HG02938 (cell line): ENCODE data around the gene ADIPOR2.
"Not testable (repeated sequence)": the region's sequence is repeated elsewhere in the genome, so short reads cannot be mapped to it uniquely, and the experiment has no call there.

Source experiments
- ATAC-seq: cut with Tn5 transposase; IDR thresholded peaks from one replicate; pipeline ENCODE4 v1.9.1; 2021; ENCODE audit warnings: mild to moderate bottlenecking, moderate library complexity; ENCODE audit not compliant: unreplicated experiment

ADIPOR2 gene

DNA sequence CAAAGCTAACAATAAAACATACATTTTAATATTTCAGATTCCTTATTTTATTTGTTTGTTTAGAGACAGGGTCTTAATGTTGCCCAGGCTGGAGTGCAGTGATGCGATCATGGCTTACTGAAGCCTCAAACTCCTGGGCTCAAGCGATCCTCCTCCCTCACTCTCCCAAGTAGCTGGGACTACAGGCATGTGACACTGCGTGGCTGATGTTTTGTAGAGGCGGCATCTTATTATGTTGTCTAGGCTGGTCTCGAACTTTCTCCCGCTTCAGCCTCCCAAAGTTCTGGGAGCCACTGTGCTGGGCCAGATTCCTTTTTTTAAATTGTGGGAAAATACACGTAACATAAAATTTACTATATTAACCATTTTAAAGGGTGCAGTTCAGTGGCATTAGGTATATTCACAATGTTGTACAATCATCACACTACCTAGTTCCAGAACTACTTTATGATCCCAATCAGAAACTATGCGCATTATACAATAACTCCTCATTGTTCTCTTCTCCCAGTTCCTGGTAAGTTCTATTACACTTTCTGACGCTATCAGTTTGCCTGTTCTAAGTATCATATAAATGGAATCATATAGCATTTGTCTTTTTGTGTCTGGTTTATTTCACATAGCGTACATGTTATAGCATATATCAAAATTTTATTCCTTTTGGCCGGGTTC lies 40.3 kb downstream of the ADIPOR2 start:
- no peak for ATAC-seq

- not testable (repeated sequence) for ATAC-seq
Measured at GRCh38 chr12:1731688-1732078, 40.8 kb downstream of the ADIPOR2 start.

GRCh38 chr12:1732914-1733313 lies 42.0 kb downstream of the ADIPOR2 start:
- ATAC-seq: no peak

DNA sequence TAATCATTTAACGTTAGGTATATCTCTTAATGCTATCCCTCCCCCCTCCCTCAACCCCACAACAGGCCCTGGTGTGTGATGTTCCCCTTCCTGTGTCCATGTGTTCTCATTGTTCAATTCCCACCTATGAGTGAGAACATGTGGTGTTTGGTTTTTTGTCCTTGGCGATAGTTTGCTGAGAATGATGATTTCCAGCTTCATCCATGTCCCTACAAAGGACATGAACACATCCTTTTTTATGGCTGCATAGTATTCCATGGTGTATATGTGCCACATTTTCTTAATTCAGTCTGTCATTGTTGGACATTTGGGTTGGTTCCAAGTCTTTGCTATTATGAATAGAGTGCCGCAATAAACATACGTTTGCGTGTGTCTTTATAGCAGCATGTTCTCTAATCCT lies 42.8 kb downstream of the ADIPOR2 start:
- ATAC-seq: not testable (repeated sequence)

- no peak for ATAC-seq
Measured at GRCh38 chr12:1737652-1738286, 46.9 kb downstream of the ADIPOR2 start.

- ATAC-seq: no peak
Measured at GRCh38 chr12:1738446-1738845, 47.6 kb downstream of the ADIPOR2 start.

DNA sequence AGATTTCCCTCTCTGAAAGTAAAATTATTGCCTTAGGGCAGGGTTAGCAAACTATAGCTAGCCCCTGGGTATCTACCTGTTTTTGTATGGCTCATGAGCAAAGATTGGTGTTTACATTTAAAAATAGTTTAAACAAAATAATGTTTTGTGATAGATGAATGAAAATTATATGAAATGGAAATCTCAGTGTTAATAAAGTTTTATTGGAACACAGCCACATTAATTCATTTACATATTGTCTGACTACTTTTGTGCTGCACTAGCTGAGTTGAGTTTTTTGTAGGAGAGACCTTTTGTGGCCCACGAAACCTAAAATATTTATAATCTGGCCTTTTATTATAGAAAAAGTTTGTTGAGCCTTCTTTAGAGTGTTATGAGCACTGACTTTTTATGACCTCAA lies 48.5 kb downstream of the ADIPOR2 start:
- ATAC-seq: no peak

DNA sequence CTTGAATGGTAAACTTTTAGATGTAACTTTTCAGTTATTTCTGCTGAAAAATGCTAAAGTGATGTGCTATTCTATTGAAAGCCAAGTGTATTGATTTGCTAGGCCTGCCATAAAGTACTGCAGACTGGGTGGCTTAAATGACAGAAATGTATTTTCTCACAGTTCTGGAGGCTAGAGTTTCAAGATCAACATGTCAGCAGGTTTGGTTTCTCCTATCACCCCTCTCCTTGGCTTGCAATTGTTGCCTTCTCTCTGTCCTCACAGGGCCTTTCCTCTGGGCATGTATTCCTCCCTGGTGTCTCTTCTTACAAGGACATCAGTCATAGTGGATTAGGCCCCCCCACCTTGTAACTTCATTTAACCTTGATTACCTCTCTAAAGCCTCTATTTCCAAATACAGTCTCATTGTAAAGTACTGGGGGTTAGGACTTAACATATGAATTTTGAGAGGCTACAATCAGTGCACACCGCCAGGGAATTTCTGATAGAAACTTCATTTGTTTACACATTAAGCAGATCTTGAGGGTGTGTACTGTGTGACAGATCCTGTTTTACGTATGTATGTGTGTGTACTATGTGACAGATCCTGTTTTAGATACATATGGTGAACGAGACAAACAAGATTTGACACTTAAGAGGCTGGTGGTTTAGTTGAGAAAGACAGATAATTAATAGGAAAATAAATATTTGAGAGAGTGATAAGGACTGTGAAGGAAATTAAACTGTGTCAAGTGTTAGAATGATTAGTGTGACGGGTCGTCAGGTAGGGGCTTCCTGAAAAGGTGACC lies 49.5 kb downstream of the ADIPOR2 start:
- no peak for ATAC-seq

DNA sequence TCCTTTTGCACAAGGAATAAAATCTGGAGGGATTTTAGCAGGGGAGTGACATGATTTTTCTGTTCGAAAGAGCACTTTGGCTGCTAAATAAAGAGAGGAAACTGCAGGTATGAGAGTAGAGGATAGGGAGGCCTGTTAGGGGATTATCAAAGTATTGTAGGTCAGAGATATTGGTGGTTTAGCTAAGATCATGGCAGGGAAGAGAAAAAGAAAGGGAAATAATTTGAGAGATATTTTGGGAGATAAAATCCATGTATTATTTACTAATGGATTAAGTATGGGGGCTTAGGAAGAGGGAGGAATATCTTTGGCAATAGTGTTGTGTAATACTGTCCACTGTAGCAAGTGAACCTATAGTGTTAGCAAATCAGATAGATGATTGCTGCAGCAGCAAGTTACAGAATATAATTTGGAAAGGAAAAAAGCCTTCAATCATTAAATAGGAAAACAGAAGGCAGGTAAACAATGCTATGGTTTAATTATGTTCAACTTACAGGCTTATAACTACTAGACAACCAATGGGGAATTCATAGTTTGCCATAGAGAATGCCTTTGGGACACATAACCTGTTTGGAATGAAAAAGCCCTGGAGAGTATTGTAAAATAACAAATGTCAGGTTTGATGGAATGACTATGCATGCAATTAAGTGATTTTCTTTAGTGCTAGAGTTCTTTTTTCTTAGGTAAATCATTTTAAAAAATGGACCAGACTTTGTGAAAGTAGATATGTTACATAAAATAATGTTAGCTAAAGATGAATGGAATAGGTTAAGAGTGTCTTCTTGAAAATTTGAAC lies 50.5 kb downstream of the ADIPOR2 start:
- ATAC-seq: no peak

- no peak for ATAC-seq
Measured at GRCh38 chr12:1744932-1745331, 54.1 kb downstream of the ADIPOR2 start.

DNA sequence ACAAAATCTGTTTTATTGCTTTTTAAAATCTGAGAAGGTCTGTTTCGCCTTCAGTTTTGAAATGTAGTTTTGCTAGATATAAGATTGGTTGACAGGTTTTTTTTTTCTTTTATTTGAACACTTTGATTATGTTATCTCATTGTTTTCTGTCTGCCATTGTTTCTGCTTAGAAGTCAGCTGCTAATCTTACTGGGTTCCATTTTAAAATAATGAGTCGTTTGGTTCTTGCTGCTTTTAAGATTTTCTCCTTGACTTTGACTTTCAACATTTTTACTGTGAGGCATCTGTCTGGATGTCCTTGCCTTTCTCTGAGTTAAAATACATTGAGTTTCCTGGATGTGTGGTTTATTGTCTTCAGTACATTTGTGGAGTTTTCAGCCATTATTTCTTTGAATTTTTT lies 56.7 kb downstream of the ADIPOR2 start:
- no peak for ATAC-seq

GRCh38 chr12:1749019-1749418 lies 58.1 kb downstream of the ADIPOR2 start:
- ATAC-seq: no peak

DNA sequence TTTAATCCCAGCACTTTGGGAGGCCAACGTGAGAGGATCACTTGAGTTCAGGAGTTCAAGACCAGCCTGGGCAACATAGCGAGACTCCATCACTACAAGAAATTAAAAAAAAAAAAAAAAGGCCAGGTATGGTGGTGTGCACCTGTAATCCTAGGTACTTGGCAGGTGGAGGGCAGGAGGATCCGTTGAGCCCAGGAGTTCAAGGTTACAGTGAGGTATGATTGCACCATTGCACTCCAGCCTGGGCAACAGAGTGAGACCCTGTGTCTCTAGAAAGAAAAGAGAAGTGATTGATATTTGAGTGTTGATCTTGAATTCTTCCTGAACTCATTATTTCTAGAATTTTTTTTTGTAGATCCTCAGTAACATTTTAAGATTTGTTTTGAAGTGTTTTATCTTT lies 59.4 kb downstream of the ADIPOR2 start:
- ATAC-seq: no peak

DNA sequence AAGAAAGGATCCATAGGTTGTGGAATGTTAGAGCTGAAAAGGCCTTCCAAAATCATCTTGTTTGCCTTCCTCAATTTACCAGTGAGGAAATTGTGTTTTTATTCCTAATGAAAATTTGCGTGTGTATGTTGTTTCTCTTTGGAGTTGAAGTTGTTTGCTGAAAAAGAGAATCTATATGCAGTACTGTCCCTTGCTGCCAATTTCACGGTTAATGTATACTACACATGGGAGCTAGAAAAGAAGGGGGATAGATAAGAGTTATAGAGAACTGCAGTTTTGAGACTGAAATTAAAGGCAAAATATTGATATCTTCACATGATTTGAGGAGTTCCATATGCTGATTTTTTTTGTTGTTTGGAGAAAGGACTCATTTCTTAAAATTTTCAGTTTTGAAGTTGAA lies 67.5 kb downstream of the ADIPOR2 start:
- no peak for ATAC-seq

DNA sequence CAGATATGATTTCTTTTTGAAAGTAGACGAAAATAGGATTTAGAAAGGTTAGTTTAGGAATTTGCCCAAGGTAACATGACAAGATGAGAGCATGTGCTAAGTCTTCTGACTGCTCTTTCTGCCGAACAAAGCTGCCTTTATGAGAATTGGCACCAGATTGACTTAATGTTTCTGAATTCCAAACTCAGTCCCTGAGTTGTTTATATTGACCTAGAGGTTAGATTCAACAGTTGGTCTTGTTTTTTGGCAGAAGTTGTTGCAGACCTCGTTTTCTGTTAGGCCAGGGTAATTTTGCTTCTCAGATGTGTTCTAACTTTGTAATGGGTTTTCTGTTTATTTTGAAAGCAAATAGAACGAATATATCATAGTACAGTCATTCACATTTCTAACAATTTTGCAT lies 68.0 kb downstream of the ADIPOR2 start:
- no peak for ATAC-seq

DNA sequence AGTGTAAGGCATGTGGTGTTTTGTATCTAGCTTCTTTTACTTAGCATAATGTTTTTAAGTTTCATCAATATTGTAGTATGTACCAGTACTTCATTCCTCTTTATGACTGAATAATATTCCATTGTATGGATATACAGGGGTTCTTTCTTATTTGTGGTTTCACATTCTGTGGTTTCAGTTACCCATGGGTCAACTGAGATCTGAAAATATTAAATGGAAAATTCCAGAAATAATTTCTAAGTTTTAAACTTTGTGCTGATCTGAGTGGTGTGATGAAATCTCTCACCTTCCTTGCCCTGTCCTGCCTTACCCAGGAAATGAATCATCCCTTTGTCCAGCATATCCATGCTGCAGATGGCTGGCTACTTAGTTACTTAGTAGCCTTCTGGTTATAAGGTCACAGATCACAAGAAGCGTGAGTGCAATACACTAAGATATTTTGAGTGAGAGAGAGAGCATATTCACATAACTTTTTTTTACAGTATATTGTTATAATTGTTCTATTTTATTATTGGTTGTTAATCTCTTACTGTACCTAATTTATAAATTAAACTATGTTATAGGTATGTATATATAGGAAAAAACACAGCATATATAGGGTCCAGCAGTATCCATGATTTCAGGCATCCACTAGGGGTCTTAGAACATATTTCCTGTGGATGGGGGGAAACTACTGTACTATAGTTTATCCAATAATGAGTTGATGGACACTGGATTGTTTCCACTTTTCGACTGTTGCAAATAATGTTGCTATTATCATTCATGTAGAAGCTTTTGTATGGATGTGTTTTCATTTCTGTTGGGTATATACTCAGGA lies 69.9 kb downstream of the ADIPOR2 start:
- no peak for ATAC-seq

DNA sequence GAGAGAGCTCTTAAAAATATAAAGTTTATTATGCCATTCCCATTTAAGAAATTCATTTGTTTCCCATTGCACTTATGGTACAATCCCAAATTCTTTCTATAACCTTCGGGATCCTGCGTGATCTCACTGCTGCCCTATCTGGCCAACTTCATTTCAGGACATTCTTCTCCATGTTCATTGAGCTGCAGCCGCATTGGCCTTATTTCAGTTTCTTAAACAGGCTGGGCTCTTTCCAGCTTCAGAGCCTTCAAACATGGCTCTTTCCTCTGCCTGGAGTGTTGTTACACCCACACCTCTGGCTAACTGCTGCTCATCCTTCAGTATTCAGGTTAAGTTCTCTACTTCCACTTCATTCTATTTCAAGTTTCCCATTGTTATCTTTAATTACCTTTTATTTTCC lies 71.0 kb downstream of the ADIPOR2 start:
- no peak for ATAC-seq

DNA sequence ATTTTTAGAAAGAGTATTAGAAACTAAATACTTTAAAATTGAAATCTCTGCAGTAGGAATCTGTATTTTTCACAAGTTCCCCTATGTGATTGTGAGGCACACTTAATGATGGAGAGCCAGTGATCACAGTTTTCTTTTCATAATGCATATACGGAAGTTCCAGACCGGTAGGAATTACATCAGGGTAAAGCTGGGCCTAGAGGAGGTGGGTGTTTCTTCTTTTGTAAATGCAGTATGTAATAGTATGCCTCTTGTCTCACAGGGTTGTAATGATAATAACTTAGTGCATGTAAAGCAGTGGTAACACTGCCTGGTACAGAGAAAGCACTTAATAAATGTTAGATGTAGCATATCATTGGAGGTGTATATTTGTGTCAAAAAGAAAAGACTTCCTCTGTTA lies 72.3 kb downstream of the ADIPOR2 start:
- no peak for ATAC-seq

DNA sequence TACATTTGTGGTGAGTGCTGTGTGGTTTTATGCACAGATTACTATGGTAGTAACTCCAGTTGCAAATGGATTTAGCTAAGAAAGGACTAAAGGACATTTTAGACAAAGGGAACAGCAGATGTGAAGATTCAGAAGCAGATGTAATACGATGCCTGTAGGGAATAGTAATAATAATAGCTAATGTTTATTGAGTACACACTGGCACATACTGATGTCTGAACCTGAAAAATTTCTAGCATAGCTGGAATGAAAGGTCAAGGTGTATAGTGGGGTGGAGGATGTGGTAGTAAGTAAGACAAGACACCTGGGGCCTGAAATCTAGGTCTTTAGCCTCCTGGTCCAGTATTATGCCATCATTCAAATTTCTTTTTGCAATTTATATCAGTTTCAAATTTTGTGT lies 75.2 kb downstream of the ADIPOR2 start:
- no peak for ATAC-seq

DNA sequence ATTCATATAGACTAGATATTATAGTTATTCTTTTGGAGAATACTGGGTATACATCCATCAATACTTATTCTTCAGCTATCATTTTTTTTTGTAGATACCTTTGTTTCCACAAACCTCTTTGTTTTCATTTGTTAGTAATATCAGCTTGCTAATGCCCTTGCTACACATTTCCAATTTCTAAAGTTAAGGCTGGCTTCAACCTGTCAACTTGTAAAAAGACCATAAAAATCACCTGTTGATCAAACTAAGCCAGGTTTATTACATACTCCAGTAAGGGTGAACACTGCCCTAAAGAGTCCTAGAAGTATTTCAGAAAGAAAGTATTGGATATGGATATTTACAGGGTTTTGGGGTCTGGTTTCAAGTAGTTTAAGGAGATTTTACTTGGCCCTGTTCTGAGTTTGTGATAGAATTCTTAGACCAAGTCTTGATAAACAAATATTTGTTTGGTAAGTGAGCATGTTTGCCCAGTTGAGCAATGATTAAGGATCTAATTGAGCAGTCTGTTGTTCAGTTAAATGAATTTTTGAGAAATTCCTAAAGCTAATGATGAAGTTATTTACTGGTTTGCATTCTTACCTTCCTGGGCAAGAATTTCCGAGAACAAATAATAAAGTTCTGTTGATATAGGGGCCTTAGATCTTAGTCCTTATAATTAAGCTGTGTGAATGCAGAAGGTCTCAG lies 76.7 kb downstream of the ADIPOR2 start:
- no peak for ATAC-seq
